ENCODE measurements around the gene MMP1. TPM values are rescaled to one million over a fixed set of nuclear protein-coding genes. Genes with fewer than 3 reads are reported as not detected.

Gene MMP1
- total RNA-seq, 1 experiment from 2014 or later: not detected

GRCh38 chr11:102757823-102758549, 40.0 kb downstream of the MMP1 start:
- CTCF ChIA-PET: no interaction called here
- POLR2A ChIA-PET: no interaction called here
- no peak for ATAC-seq

More at GRCh38 chr11:102757823-102758549, 40.0 kb downstream of the MMP1 start:
- Mint-ChIP-seq H3K4me3 (no peak overlapping the region), H3K27ac (no peak overlapping the region), H3K36me3 (peaks cover 5% of the 10 kb centered on the region; the same call in 1 of the 2 replicates), H3K27me3 (ENCODE audit: low read depth) (no peaks in the 10 kb centered on the region; the same call in 1 of the 2 replicates), H3K9me3 (no peaks in the 10 kb centered on the region), H3K4me1 (peaks cover 18% of the 10 kb centered on the region)
- TF ChIP-seq ZNF416 (CRISPR knock-in tag; IDR thresholded peaks at IDR 0.05): no peak
- TF ChIP-seq NFATC4 (CRISPR knock-in tag; IDR thresholded peaks at IDR 0.05): no peak
- no peak for TF ChIP-seq MAX (CRISPR knock-in tag; IDR thresholded peaks at IDR 0.05)
- no peak for TF ChIP-seq E2F1 (CRISPR knock-in tag; IDR thresholded peaks at IDR 0.05)
- no peak for TF ChIP-seq NR2C2 (CRISPR knock-in tag; IDR thresholded peaks at IDR 0.05)
- TF ChIP-seq MYBL2 (CRISPR knock-in tag; IDR thresholded peaks at IDR 0.05): no peak
- no peak for TF ChIP-seq AFF4 (CRISPR knock-in tag; IDR thresholded peaks at IDR 0.05; ENCODE audit: borderline replicate concordance)
- no peak for TF ChIP-seq SMAD4 (CRISPR knock-in tag; IDR thresholded peaks at IDR 0.05)
- TF ChIP-seq ZNF121 (CRISPR knock-in tag; IDR thresholded peaks at IDR 0.05): no peak
- TF ChIP-seq TP53 (CRISPR knock-in tag; IDR thresholded peaks at IDR 0.05): no peak
- no peak for TF ChIP-seq CTCF (IDR thresholded peaks at IDR 0.05)
- TF ChIP-seq JUN (CRISPR knock-in tag; IDR thresholded peaks at IDR 0.05): no peak
- TF ChIP-seq ZNF425 (CRISPR knock-in tag; conservative IDR thresholded peaks at IDR 0.05): no peak
- no peak for TF ChIP-seq IRF1 (CRISPR knock-in tag; IDR thresholded peaks at IDR 0.05)
- DNase-seq (ENCODE audit: low spot score): no peak

Data from WTC11 (cell line).